Hindlimb muscle (tissue), 1 donor: ENCODE data around the gene GRID2. TPM values are rescaled to one million over a fixed set of nuclear protein-coding genes. Genes with fewer than 3 reads are reported as not detected.
A peak's percentile ranks its signal among the peaks of the same experiment; 100 is the strongest.

ENCODE experiments used
- DNase-seq: peaks from one replicate; pipeline ENCODE4 v3.0.0-alpha.2; 2013
- polyA plus RNA-seq: library from polyadenylated mRNA; unstranded; fragments of 120-200 nt; gene quantifications from one replicate; pipeline ENCODE4 v1.2.1, GENCODE V29; 2013; ENCODE audit not compliant: insufficient read length

Gene GRID2
- polyA plus RNA-seq, 1 donor, result 0.62 TPM

GRCh38 chr4:93116624-93117023 lies 812.9 kb downstream of the GRID2 start:
- DNase-seq, result no peak

GRCh38 chr4:93127489-93127888 lies 823.7 kb downstream of the GRID2 start:
- DNase-seq, result no peak

GRCh38 chr4:93132631-93133030 lies 828.9 kb downstream of the GRID2 start:
- no peak for DNase-seq

GRCh38 chr4:93139118-93139517 lies 835.4 kb downstream of the GRID2 start:
- no peak for DNase-seq

- DNase-seq, result no peak
Observed at GRCh38 chr4:93143902-93144301, 840.1 kb downstream of the GRID2 start.

GRCh38 chr4:93144644-93145043 lies 840.9 kb downstream of the GRID2 start:
- DNase-seq, result no peak

GRCh38 chr4:93147524-93148212 lies 843.9 kb downstream of the GRID2 start:
- no peak for DNase-seq

GRCh38 chr4:93152491-93152890 lies 848.7 kb downstream of the GRID2 start:
- no peak for DNase-seq

- DNase-seq, result no peak
Observed at GRCh38 chr4:93157986-93158385, 854.2 kb downstream of the GRID2 start.

- DNase-seq, result no peak
Observed at GRCh38 chr4:93168053-93168452, 864.3 kb downstream of the GRID2 start.

GRCh38 chr4:93169966-93170365 lies 866.2 kb downstream of the GRID2 start:
- DNase-seq, result no peak

GRCh38 chr4:93174598-93174997 lies 870.8 kb downstream of the GRID2 start:
- no peak for DNase-seq

GRCh38 chr4:93178279-93178678 lies 874.5 kb downstream of the GRID2 start:
- DNase-seq, result no peak

- no peak for DNase-seq
Observed at GRCh38 chr4:93179044-93179443, 875.3 kb downstream of the GRID2 start.

- no peak for DNase-seq
Observed at GRCh38 chr4:93182722-93183121, 879.0 kb downstream of the GRID2 start.

GRCh38 chr4:93183576-93183975 lies 879.8 kb downstream of the GRID2 start:
- no peak for DNase-seq

- DNase-seq, result no peak
Observed at GRCh38 chr4:93184053-93184452, 880.3 kb downstream of the GRID2 start.

- no peak for DNase-seq
Observed at GRCh38 chr4:93186846-93187245, 883.1 kb downstream of the GRID2 start.

GRCh38 chr4:93187466-93187865 lies 883.7 kb downstream of the GRID2 start:
- no peak for DNase-seq

GRCh38 chr4:93187892-93188291 lies 884.1 kb downstream of the GRID2 start:
- DNase-seq, result no peak

- peak; percentile 31 for DNase-seq
Observed at GRCh38 chr4:93199492-93199891, 895.7 kb downstream of the GRID2 start.

- DNase-seq, result no peak
Observed at GRCh38 chr4:93201471-93202096, 897.8 kb downstream of the GRID2 start.

- DNase-seq, result no peak
Observed at GRCh38 chr4:93203708-93204107, 899.9 kb downstream of the GRID2 start.

GRCh38 chr4:93212250-93212649 lies 908.5 kb downstream of the GRID2 start:
- no peak for DNase-seq

GRCh38 chr4:93216646-93217045 lies 912.9 kb downstream of the GRID2 start:
- no peak for DNase-seq
